ENCODE data around the gene CFAP46.

CFAP46 gene

GRCh38 chr10:132979491-132980425 is 37.4 kb upstream of the CFAP46 start:
- DNase-seq (ENCODE audit: low spot score): no peak
- POLR2A ChIA-PET (ENCODE audit: low non-redundant PET): no interaction called here

GRCh38 chr10:132978542-132978941 is 36.2 kb upstream of the CFAP46 start:
- H3K27ac ChIP-seq: no peak overlapping the region
- no peak for TF ChIP-seq CTCF (conservative IDR thresholded peaks at IDR 0.05; ENCODE audit: low read depth)
- ChIA-PET CTCF (interaction anchor here (1.0 kb wide), 1 partner anchor 40 kb away, joined by 4 read pairs; no protein-coding TSS in a partner anchor), POLR2A (ENCODE audit: low non-redundant PET) (no interaction called here)
- DNase-seq (ENCODE audit: low spot score): no peak

More at GRCh38 chr10:132979491-132980425, 37.4 kb upstream of the CFAP46 start:
- H3K27ac ChIP-seq: no peak overlapping the region
- no peak for TF ChIP-seq CTCF (conservative IDR thresholded peaks at IDR 0.05; ENCODE audit: low read depth)
- CTCF ChIA-PET: no interaction called here

- H3K27ac ChIP-seq: no peak overlapping the region
- POLR2A ChIA-PET (ENCODE audit: low non-redundant PET): no interaction called here
- no peak for TF ChIP-seq CTCF (conservative IDR thresholded peaks at IDR 0.05; ENCODE audit: low read depth)
- DNase-seq (ENCODE audit: low spot score): no peak
- CTCF ChIA-PET: interaction anchor here (0.7 kb wide), 1 partner anchor 47 kb away, joined by 3 read pairs; no protein-coding TSS in a partner anchor
These were observed 35.4 kb upstream of the CFAP46 start for GRCh38 chr10:132977807-132978206.

GRCh38 chr10:132977076-132977475 is 34.7 kb upstream of the CFAP46 start:
- H3K27ac ChIP-seq: no peak overlapping the region
- CTCF ChIA-PET: interaction anchor here (0.7 kb wide), 1 partner anchor 47 kb away, joined by 3 read pairs; no protein-coding TSS in a partner anchor
- POLR2A ChIA-PET (ENCODE audit: low non-redundant PET): no interaction called here
- no peak for TF ChIP-seq CTCF (conservative IDR thresholded peaks at IDR 0.05; ENCODE audit: low read depth)
- no peak for DNase-seq (ENCODE audit: low spot score)

- DNase-seq (ENCODE audit: low spot score): no peak
- no peak for TF ChIP-seq CTCF (conservative IDR thresholded peaks at IDR 0.05; ENCODE audit: low read depth)
- ChIA-PET POLR2A (ENCODE audit: low non-redundant PET) (no interaction called here), CTCF (no interaction called here)
- no peak overlapping the region for H3K27ac ChIP-seq
These were observed 33.7 kb upstream of the CFAP46 start for GRCh38 chr10:132975831-132976682.
